Spinal cord (tissue), 10 donors: Measurements from ENCODE around the gene UMPS. TPM values are rescaled to one million over a fixed set of nuclear protein-coding genes. Genes with fewer than 3 reads are reported as not detected.
A peak's percentile ranks its signal among the peaks of the same experiment; 100 is the strongest.

Experiments used
- DNase-seq, 6 donors: peaks; one replicate each; pipeline versions ENCODE4 v3.0.0 to v3.0.0-alpha.2; 2013 to 2015; ENCODE audit warnings: low spot score in 6 of 6, low read depth in 4 of 6
- H3K27ac ChIP-seq: one replicate; pipeline ENCODE4 v1.5.1; 2013; ENCODE audit warnings: low read depth, low read length, control low read depth
- H3K27me3 ChIP-seq: one replicate; pipeline ENCODE4 v1.6.1; 2013; ENCODE audit warnings: low read length; ENCODE audit not compliant: control insufficient read depth, insufficient read depth
- H3K36me3 ChIP-seq: one replicate; pipeline ENCODE4 v1.6.1; 2013; ENCODE audit warnings: low read length; ENCODE audit not compliant: control insufficient read depth, insufficient read depth
- H3K4me1 ChIP-seq: one replicate; pipeline ENCODE4 v1.6.1; 2013; ENCODE audit warnings: low read length; ENCODE audit not compliant: control insufficient read depth, insufficient read depth
- H3K4me3 ChIP-seq: one replicate; pipeline ENCODE4 v1.5.1; 2013; ENCODE audit warnings: low read depth, low read length, control low read depth
- H3K9me3 ChIP-seq: one replicate; pipeline ENCODE4 v1.6.1; 2013; ENCODE audit warnings: low read length; ENCODE audit not compliant: control insufficient read depth, insufficient read depth
- WGBS: methylation state at CpG from one replicate; pipeline ENCODE4 v1.1.5; 2013; ENCODE audit warnings: missing lambda C conversion rate; ENCODE audit not compliant: insufficient coverage; 5-methylcytosine and 5-hydroxymethylcytosine counted together
- polyA plus RNA-seq, 2 donors: library from polyadenylated mRNA; unstranded; fragments of 120-200 nt; gene quantifications; one replicate each; pipeline ENCODE4 v1.2.1, GENCODE V29; 2013; ENCODE audit not compliant: insufficient read length in 2 of 2
- total RNA-seq, 2 donors: library from RNA; depleted of rRNA in 1 of 2; stranded (reverse); fragments of 120-200 nt in 1 of 2; fragments of >200 nt in 1 of 2; gene quantifications; one replicate each; pipeline versions ENCODE4 v1.2.3 to v1.2.4, GENCODE V29; 2013 to 2014
- donor health status: healthy.

UMPS gene
- total and polyA plus RNA-seq, 4 donors, result 24.0 to 33.6 (median 31.5) TPM

DNA sequence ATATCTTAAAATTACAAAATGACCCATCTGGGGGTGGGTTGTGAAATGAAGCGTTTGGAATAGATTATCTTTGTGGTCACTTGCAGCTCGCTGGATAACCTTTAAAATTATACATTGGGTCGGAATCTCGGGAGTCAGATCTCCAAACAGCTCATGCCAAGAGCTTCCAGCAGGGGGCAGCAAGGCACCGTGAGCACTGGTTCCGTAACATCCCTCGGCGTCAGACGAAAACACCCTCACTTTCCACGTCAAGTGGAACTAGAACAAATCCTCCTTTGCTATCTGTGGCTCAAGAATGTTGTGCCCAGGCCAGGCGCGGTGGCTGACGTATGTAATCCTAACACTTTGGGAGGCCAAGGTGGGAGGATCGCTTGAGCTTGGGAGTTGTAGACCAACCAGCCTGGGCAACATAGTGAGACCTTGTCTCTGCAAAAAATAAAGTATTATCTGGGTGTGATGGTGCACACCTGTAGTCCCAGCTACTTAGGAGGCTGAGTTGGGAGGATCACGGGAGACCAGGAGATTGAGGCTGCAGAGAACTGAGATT lies 31.1 kb downstream of the UMPS start:
- peak; percentile 68 to 95 (median 78) for DNase-seq
- Histone ChIP-seq H3K27me3 (no peaks in the 10 kb centered on the region), H3K4me1 (peaks cover 22% of the 10 kb centered on the region), H3K4me3 (no peak overlapping the region), H3K27ac (no peak overlapping the region), H3K9me3 (no peaks in the 10 kb centered on the region), H3K36me3 (peaks cover 33% of the 10 kb centered on the region)
- 15% methylated on average over 13 of the region's 15 CpGs for WGBS

DNA sequence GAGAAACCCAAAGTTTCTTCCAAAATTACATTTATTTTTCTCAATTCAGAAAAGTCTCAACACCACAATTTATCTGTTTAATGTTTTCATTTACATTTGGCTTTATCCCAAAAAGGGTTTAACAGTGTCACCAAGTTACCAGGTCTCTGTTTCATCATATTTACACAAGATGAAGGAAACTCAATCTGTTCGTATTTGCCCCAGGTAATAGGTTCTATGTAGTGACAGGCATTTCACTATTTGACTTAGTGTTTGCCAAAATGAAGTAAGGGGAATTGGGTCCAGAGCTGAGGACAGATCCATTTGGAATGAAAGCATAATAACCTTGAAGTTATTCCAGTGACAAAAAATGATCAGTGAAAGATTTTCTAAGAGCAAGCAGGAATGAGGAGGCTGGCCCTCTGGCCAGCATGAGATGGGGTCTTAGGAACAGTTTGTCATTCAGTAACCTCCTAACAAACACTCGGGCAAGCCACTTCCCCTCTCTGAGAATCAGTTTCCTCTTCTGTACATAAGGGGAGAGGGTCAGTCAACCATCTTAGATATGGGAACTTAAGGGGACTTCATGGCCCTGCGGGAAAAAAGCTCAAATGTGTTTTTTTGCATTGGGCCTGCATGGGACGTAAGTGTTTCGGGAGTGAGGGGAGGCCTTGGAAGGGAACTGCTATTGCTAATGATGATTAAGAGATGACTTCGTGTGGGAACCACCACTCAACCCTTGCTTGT lies 31.8 kb downstream of the UMPS start:
- Histone ChIP-seq H3K27me3 (no peaks in the 10 kb centered on the region), H3K4me1 (peaks cover 22% of the 10 kb centered on the region), H3K36me3 (peaks cover 40% of the 10 kb centered on the region), H3K4me3 (no peak overlapping the region), H3K27ac (no peak overlapping the region), H3K9me3 (no peaks in the 10 kb centered on the region)
- WGBS, result 83% methylated on average over 1 of the region's 6 CpGs
- DNase-seq, result no peak

DNA sequence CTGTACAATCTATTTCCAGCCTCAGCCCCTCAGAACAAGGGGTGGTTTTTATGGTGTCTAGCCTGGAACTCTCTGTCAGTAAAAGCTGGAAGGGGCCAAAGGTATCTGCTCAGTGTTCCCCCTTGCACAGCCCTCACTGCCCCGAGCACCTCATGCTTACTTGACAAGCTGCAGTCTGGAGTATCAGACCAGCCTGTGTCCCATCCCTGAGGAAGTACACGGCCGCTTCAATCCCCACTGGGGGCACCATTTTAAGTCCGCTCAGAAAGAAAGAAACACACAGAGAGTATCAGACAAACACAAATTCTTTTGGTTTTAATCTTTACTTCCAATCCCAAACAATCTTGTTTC lies 32.4 kb downstream of the UMPS start:
- Histone ChIP-seq H3K4me1 (peaks cover 22% of the 10 kb centered on the region), H3K27me3 (no peaks in the 10 kb centered on the region), H3K27ac (no peak overlapping the region), H3K4me3 (no peak overlapping the region), H3K9me3 (no peaks in the 10 kb centered on the region), H3K36me3 (peaks cover 44% of the 10 kb centered on the region)
- 79% methylated on average over 4 of the region's 4 CpGs for WGBS
- DNase-seq, result no peak

DNA sequence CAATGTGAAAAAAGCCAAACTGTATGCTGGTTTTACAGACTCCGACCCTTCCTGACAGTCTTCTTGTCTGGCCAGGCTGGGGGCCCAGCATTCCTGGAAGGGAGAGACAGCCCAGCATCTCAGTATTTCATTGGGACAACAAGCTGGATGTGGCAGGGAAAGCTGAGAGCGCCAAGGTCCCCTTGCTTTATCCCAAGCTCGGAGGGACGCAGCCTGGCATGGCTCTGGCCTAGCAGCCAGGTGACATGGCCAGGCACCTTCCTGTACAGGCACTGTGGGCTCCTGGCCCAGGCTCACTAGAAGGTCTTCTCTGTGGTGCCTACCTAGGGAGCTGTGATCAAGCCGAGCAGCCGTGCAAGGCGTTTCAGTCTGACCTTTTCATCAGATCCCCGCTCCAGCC lies 33.0 kb downstream of the UMPS start:
- no peak for DNase-seq
- Histone ChIP-seq H3K4me3 (no peak overlapping the region), H3K4me1 (peaks cover 22% of the 10 kb centered on the region), H3K36me3 (peaks cover 49% of the 10 kb centered on the region), H3K27ac (no peak overlapping the region), H3K9me3 (no peaks in the 10 kb centered on the region), H3K27me3 (no peaks in the 10 kb centered on the region)
- WGBS, result 87% methylated on average over 7 of the region's 8 CpGs

DNA sequence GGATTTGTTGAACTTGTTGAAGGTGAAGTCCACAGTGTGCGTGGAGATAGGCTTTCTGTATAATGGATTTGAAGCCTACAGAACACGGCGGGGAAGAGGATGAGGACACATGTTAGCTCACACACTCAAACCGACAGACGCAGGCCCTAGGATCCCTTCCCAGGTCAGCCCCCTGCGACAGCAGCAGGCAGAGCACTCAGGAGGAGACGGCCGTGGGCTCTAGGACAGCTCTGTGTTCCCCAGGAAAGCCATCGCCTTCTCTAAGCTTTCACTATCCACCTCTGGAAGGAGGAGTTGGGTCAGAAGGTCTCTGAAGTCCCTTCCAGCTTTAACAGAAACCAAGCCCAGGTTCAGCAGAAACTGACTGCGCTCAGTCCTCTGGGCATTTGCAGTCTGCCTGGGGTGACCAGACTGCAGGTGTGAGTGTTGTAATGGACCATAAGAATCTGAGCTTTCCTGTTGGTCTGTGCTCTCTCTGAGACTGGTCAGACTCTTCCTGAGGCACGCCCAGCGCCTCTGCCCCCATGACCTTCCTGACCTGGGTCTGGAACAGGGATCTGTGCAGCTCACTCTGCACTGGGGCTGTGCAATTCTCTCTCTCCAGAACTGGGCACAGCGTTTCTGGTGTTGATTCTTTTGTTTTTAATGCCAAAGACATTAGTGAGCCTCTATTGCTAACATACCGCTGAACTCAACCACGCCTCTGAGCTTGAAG lies 33.5 kb downstream of the UMPS start:
- no peak overlapping the region for H3K4me3 ChIP-seq
- no peak overlapping the region for H3K27ac ChIP-seq
- WGBS, result 91% methylated on average over 10 of the region's 15 CpGs
- H3K9me3 ChIP-seq, result no peaks in the 10 kb centered on the region
- DNase-seq, result no peak
- peaks cover 52% of the 10 kb centered on the region for H3K36me3 ChIP-seq
- H3K27me3 ChIP-seq, result no peaks in the 10 kb centered on the region
- H3K4me1 ChIP-seq, result peaks cover 22% of the 10 kb centered on the region

DNA sequence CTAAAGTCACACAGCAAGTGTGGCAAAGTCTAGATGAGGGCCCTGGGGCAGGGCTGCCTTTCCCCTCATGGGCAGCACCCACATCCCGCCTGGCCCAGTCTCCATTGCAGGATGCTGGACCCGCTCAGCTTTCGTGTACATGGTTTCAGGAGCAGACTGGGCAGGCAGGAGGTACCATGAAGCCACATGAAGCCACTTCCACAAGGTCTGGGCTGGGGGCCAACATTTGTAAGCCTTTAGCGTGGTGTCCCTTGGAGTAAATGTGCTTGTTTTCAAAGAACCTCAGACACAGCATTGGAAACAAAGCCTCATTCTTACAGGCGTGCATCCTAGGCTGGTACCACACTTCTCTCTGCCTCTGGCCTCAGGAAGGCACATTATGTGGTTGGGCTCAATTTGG lies 34.5 kb downstream of the UMPS start:
- Histone ChIP-seq H3K27ac (no peak overlapping the region), H3K4me1 (peaks cover 22% of the 10 kb centered on the region), H3K36me3 (peaks cover 51% of the 10 kb centered on the region), H3K4me3 (no peak overlapping the region), H3K27me3 (no peaks in the 10 kb centered on the region), H3K9me3 (no peaks in the 10 kb centered on the region)
- DNase-seq, result peak in 2 of 6 donors; percentile 63 to 82
- 51% methylated on average over 3 of the region's 5 CpGs for WGBS

DNA sequence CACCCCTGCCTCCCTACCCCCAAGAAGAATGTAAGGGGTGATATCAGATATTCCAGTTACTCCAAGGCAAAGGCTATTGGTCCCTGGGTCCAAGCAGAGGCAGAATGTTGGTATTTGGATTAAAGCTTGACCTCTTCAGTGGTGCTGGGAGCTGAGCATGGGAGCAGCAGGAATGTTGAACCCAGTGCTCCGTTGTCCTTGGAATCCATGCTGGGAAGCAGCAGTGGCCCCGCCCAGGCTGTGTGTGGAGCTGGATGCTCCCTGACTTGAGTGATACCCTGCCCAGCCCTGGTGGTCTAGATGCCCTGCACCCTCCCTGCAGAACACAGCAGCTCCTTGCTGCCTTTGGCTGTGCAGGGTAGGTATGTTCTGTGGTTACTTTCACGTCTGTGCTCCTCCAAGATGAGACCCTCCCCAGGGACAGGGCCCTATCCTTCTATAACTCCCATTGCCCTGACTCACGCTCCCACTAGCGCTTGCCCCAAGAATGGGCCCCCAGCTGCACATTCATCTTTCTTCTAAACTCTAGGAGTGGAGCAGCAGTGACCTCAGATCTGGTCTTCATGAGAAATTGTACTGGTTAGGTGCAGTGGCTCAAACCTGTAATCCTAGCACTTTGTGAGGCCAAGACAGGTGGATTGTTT lies 35.1 kb downstream of the UMPS start:
- WGBS, result 72% methylated on average over 4 of the region's 5 CpGs
- no peak for DNase-seq
- H3K9me3 ChIP-seq, result no peaks in the 10 kb centered on the region
- H3K4me3 ChIP-seq, result no peak overlapping the region
- peaks cover 26% of the 10 kb centered on the region for H3K4me1 ChIP-seq
- peaks cover 52% of the 10 kb centered on the region for H3K36me3 ChIP-seq
- H3K27me3 ChIP-seq, result no peaks in the 10 kb centered on the region
- no peak overlapping the region for H3K27ac ChIP-seq

DNA sequence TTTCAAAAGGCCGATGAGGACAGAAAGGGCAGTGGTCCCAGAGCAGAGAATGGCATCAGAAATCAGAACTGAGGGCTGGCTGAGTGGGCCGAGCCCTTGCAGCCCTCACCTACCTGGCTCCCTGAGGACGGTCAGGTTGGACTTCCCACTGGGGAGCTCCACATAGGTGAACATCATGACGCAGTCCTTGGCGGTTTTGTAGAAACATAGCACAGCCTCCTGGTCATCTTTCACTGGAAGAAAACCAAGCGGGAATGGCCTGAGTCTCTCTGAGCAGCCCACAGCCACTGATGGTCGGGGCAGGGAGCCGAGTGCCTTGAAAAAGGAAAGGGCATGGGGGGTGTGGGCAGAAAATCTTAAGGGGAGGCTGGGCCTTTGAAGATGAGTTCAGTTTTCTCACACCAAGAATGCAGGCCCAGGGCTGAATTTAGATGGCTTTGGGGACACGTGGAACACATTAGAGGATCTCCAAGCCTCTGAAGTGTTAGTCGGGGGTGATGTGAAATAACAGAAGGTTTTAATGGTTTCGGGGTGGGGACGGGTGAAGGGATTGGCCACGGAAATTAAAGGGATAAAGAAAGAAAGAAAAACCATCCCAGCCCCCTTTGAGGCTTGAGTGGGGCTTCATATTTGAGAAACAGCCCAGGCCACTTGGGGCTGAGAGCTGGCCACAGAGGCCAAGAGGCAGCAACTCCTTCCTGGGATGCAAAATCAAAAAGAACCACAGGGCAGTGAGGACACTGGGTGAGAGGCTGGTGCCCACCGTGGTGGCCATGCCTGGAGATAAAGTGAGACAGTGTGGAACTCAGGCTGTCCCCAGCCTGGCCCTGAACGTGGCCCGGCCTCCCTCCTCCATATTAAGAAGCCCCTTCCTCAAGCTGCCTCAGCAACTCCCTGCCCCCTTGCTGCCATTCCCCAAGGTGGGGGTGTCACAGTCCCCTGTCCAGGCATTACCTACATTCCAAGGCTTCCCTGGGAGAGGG lies 36.2 kb downstream of the UMPS start:
- Histone ChIP-seq H3K4me3 (no peak overlapping the region), H3K4me1 (peaks cover 27% of the 10 kb centered on the region), H3K27ac (no peak overlapping the region), H3K27me3 (no peaks in the 10 kb centered on the region), H3K36me3 (peaks cover 52% of the 10 kb centered on the region), H3K9me3 (no peaks in the 10 kb centered on the region)
- DNase-seq, result no peak
- WGBS, result 96% methylated on average over 8 of the region's 16 CpGs

DNA sequence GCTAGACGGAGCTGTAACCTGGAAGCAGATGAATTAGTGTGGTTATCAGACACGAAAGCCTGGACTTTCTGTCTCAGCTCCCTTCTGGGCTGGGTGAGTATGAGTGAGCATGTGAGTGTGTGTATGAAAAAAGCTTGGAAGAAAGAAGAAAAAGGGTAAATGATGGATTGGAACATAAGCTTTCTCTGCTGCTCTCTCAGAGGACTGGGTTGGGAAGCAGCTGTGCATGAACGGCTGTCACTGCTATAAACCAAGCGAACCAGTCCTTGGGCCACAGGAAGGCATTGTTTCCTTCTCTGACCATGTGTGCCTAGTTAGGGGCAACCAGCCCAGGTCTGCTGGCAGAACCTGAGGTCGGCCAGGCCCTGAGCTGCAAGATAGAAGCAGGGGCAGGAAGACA lies 37.0 kb downstream of the UMPS start:
- no peaks in the 10 kb centered on the region for H3K27me3 ChIP-seq
- H3K36me3 ChIP-seq, result peaks cover 52% of the 10 kb centered on the region
- 65% methylated on average over 5 of the region's 5 CpGs for WGBS
- DNase-seq, result no peak
- H3K9me3 ChIP-seq, result no peaks in the 10 kb centered on the region
- no peak overlapping the region for H3K27ac ChIP-seq
- H3K4me1 ChIP-seq, result peaks cover 34% of the 10 kb centered on the region
- H3K4me3 ChIP-seq, result no peak overlapping the region
